Measurements from ENCODE around the gene TTC39B.

DNA sequence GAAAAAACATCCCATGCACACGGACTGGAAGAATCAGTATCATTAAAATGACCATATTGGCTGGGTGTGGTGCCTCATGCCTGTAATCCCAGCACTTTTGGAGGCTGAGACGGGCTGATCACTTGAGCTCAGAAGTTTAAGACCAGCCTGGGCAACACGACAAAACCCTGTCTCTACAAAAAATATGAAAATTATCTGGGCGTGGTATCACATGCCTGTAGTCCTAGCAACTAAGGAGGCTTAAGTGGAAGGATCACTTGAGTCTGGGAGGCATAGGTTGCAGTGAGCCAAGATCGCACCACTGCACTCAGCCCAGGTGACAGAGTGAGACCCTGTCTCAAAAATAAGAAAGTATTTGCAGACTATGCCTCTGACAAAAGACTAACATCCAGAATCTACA, 68.4 kb downstream of the TTC39B start:
- TF ChIP-seq, protein P1, sequence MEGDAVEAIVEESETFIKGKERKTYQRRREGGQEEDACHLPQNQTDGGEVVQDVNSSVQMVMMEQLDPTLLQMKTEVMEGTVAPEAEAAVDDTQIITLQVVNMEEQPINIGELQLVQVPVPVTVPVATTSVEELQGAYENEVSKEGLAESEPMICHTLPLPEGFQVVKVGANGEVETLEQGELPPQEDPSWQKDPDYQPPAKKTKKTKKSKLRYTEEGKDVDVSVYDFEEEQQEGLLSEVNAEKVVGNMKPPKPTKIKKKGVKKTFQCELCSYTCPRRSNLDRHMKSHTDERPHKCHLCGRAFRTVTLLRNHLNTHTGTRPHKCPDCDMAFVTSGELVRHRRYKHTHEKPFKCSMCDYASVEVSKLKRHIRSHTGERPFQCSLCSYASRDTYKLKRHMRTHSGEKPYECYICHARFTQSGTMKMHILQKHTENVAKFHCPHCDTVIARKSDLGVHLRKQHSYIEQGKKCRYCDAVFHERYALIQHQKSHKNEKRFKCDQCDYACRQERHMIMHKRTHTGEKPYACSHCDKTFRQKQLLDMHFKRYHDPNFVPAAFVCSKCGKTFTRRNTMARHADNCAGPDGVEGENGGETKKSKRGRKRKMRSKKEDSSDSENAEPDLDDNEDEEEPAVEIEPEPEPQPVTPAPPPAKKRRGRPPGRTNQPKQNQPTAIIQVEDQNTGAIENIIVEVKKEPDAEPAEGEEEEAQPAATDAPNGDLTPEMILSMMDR (IDR thresholded peaks at IDR 0.05), result no peak
- no peak for TF ChIP-seq POLR2A (IDR thresholded peaks at IDR 0.05)
